Activated naive CD8-positive, alpha-beta T cell treated with anti-CD3 and anti-CD28 coated beads, Interleukin-2, amount 50 U/mL, for 16 hours (primary cell): ENCODE data around the gene PRG3.
A peak's percentile ranks its signal among the peaks of the same experiment; 100 is the strongest.

Experiments used
- DNase-seq: peaks from one replicate; pipeline ENCODE4 v3.0.0-alpha.2; 2020; ENCODE audit warnings: low read depth, low spot score

Gene PRG3, protein sequence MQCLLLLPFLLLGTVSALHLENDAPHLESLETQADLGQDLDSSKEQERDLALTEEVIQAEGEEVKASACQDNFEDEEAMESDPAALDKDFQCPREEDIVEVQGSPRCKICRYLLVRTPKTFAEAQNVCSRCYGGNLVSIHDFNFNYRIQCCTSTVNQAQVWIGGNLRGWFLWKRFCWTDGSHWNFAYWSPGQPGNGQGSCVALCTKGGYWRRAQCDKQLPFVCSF

DNA sequence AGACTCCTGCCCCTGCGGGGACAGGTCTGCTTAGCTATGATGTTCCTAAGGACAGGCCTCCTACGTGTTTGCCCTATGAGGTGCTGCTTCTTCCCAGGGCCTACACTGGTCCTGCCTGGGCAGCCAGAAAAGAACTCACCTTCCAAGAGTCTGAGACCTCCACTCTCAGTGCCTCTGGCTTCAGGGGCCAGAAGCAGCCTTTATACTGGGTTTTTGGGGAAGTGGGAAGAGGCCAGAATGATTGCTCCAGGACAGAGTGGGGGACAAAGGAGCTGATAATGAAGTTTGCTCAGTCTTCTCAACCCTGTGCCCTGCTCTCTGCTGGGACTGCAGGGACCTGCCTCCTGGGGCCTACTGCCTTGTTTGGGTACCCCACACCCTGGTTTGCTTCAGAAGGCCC, at the start of gene PRG3:
PRG3 (minus strand) TSS at position 176 of the 400 bp plus-strand sequence. CDS start 442 bp downstream, outside the sequence.
- DNase-seq, result no peak

DNA sequence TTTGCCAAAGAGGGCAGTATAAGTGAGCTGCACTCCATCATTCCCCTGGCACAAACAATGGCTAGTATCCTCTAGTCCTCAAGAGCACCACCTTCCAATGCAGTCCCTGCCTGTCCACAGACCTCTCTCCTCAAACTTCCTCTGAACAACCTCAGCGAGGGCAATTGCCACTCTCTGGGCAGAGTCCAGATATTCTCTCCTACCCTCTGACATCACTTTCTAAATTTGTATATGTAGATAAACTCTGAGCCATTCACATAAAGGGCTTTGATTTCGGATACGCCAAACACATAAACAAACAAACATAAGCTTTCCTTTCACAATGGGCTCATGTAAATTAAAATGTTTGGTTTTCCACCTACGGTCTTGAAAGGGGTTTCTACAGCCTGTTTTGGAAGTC, 49.0 kb upstream of the PRG3 start:
- no peak for DNase-seq

DNA sequence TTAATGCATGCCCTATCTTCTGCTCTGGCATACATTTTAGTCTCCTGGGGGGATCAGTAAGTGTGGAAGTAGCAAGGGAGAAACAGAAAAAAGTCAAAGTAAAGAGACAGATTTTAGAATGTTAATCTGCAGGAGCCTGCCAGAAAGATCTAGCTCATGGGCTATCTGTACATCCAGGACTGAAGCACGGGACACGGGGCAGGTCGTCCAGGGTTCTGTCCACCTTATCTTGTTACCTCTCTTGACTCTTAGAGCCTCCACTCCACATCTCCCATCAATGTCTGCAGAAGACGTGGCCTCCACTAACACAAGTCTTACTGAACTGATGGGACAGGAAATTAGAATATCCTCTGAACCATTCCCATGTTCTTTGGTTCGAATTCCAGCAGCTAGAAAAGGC, 47.7 kb upstream of the PRG3 start:
- DNase-seq, result no peak

DNA sequence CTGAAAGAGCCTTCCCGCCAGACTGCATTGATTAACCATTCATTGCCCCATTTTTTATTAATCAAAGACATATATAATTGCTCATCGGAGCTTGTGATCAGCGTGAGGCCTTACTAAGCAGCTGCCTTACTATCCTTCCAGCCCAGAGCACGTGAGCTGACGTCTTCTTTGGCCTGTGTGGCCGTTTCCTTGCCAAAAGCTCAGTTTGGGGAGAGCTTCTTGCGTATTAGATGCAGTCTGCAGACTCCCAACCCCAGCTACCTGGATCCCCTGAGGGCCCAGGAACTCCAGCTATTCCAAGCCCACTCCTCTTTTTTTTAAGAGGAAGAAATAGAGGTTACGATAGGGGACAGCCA, 46.8 kb upstream of the PRG3 start:
- DNase-seq, result no peak

DNA sequence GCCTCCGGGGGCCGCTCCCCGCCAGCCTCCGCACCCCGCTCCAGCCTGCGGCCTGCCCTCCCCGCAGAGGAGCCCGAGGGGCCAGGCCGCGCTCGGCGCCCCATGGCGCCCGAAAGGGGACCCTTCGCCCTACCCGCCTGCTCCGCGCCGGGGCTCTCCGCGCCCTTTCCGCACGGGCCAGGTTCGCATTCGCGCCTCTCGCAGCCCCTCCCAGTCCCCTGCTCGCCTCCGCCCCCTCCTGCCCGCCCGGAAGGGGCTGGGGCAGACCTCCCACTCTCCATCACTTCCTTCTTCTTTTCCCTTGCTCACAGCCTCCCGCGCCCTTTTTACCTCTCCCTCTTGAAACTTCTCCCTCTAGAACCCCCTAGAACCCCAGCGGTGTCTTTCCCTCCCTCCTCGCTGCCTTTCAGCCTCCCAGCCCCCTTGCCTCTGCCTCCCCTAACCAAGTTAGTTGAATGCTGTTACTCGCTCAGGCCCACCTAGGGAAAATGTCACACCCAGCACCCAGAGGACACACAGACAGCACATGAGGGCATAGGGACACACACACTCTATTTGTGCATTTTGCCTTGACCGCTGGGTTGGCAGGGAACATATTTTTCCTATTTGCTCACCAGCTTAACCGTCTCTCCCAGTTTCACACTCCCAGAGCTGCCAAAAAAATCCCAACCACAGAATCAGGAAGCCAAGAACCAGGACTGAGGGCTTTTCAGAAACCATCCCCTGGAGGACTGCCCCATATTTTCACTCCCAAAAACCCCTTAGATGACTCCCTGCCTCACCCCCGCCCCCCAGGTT, 46.2 kb upstream of the PRG3 start, which contains the start of gene SLC43A3:
SLC43A3 (minus strand) TSS at position 193 of the 798 bp plus-strand sequence. CDS start 949 bp downstream, outside the sequence.
- peak; percentile 58 for DNase-seq

DNA sequence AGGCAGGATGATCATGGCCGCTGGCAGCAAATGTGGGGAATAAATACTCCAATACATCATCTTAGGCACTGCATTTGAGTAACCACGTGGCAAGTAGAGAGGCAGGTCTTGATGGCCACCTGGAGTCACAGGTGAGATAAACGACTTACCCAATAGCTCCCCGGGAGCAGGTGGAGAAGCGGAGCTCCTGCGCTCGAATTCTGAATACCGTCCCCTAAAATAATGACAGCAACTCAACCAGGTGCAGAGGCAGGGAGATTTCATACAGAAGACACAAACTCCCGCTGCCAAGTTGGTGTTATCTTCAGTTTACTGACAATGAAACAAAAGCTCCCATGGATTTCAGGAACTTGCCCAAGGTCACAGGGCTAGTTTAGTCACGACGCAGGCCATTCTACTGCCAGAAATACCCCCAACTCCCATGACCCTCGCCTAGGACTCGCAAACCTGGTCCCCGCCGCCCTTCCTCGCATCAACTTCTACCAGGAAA, 45.5 kb upstream of the PRG3 start:
- no peak for DNase-seq

DNA sequence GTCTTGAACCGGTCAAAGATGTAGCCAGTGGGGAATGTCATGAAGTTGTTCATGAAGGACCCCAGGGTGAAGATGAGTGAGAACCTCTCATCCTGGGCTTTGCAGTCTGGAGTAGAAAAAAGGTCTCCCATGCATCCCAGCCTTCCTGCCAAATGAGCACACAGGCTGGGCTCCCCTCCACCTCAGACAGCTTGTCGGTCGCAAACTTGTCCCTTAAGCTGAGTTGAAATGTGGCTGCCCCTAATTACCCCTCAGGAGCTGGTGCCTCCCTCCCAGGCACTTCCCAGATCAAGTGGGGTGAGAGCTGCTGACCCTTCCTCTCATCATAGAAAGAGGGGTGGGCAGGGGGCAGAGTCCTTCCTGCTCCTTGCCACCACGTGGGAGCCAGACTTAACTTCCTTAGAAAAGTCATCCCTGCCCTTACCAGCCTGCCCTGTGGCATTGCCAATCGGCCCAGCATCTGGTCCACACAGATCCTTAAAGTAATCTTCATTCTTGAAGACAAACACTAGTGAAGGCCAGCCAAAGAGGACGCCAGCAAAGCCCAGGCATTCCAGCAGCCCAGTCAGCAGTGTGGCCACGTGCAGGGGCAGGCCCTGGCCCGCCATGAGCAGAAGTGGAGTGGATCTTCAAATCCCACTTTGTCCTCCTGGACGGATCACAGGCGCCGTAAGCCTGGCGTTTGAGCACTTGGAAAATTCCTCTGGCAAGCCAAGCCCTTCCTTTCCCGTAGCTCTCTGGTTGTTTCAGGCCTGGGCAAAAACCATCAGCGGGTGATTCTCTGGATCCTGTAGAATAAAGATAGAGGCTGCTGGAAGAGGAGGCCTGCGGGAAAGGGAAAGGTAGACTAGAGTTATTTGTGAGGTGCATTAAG, 44.9 kb upstream of the PRG3 start:
- DNase-seq, result no peak

DNA sequence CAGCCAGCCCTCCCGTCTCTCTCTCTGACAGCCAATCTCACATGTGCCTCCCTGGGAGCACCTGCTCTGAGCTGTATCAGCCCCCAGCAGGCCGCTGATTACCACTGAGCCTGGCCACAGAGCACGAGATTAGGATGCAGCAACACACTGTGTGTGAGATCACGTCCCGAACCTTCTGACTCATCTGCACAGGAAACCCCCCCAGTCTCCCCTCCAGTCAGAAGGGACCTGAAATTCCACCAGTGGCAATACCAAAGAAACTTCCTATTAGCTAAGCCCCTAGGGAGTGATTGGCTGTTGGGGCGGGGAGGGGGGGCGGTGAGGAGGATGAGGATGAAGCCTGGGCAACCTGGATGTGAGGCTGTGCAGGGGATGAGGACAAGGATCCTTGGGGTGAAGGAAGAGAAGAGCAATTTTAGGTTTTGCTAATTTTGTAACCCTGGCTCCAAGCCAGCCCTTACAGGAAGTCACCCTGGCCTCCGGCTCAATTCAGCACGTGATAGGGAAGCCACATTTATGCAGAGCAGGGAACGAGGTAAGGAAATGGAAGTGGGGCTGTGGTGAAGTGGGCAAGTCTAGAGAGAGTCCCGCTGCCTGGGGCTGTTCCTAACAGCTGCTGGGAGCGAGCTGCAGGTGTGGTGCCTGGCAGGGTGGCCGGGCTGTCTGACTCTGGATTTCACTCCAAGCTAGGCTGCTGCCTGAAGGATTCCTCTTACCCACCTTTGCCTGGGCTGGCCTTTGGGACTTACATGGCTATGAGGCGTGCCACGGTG, 44.0 kb upstream of the PRG3 start:
- DNase-seq, result peak; percentile 71

DNA sequence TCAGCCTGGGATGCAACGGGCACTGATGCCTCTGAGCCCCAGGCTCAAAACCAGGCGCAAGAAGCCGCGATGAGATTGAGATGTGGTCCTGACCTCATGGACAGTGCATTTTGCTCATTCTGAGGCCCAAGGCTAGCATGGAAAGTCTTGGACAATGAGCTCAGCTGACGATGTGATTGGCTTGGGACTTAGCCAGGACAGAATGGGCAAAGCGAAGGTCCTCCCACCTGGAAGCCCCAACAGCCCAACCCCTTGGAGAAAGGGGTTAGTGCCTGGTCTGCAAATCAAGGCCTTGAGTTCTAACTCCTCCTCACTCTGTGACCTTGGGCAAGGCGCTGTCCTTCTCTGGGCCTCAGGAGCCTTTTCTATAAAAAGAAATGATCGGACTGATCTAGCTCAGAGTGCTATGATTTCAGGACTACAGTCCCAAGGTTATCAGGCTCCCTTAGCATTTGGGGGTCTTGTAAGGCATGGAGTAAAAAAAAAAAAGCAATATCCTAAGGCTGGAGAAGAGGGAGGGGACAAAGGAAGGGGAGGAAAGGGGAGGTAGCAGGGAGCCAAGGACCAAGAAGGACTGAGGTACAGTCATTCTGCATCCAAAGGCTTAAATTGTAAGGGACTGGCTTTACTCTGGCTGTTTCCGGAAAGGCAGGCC, 43.3 kb upstream of the PRG3 start:
- DNase-seq, result no peak

DNA sequence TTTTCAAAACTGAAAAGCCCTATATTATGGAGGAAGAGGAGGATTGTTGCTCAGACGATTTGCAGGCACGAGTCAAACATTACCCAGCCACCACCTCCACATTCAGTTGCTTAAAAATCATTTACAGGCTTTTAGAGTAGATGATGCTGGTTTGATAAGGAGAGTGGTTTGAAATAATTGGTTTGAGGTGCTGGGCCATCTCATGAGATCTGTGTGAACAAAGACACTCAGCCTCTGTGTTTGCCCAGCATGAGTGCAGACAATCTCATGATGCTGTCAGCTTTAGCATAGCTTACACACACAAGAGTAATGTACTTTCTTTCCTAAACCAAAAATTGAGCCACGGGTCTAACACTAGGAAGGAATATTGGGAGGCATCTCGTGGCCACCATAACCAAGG, 41.7 kb upstream of the PRG3 start:
- DNase-seq, result no peak

DNA sequence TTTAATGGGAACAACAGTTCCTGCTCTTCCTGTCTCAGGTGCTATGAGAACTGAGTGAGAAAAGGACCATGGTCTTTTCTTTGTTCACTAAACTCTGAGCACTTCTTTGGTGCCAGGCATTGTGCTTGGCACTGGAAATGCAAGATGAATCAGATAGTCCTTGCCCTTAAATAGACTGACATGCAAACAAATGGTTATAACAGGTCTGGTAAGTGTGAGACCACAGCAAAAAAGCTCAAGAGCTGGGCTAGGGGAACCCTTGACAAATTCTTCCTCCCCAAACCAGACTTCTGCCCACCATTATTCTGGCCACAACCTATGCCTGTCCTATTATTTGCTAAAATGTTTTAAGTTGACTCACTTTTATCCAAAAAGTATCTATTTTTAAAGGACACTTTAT, 40.9 kb upstream of the PRG3 start:
- no peak for DNase-seq

DNA sequence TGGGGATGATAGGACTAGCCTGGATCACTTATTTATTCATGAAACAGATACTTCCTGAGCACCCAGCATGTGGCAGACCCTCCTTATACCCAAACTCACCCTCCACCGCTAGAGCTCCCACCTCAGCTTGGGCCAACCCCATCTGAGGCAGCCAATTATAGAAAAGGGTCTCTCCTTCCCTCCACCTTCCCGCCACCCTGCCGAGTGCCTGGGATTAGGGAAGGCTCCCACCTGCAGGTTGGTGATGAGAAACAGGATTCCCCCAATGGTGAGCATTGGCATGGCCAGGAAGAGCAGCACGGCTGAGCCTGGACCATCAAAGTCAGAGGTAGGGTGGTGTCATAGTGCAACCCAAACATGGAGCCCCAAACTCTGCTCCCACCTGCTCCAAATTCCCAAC, 40.1 kb upstream of the PRG3 start:
- no peak for DNase-seq

DNA sequence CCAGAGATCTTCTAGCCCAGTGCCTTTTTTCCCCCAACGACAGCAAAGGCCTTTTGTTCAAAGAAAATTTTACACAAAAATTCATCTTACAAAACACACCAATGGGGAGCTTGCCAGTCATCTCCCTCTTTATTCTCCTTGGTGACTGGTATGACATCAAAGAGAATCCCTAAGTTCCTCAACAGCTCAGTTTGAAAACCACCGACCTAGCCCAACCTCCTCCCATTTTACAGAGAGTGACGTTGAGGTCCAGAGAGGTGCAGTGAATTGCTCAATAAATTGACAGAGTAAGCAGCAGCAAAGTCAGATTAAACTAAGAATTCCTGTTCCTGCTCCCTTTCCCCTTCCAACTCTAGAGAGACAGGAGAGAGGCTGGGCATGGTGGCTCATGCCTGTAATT, 38.2 kb upstream of the PRG3 start:
- no peak for DNase-seq

DNA sequence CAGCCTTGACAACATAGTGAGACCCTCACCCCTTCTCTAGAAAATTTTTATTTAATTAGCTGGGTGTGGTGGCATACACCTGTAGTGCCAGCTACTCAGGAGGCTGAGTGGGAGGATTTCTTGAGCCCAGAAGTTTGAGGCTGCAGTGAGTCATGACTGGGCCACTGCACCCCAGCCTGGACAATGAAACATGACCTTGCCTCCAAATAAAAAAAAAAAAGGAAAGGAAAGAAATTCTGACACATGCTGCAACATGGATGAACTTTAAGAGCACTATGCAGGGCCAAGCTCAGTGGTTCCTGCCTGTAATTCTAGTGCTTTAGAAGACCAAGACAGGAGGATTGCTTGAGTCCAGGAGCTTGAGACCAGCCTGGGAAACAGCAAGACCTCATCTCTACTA, 37.2 kb upstream of the PRG3 start:
- DNase-seq, result no peak

DNA sequence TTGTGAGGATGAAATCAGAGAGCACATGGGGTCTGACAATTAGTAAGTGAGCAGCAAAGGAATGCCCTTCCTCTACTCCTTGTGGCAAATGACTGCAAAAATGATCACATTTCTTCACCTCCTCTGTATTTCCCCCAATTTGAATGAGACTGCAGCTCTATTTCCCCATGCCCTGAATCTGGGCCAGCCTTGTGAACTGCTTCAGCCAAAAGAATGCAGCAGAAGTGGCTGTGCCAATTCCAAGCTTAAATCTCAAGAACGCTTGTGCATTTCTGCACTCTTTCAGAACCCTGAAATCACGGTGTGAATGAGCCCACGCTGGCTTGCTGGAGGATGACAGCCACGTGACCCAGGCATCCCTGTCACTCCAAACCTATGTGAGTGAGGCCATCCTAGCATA, 36.1 kb upstream of the PRG3 start:
- no peak for DNase-seq

DNA sequence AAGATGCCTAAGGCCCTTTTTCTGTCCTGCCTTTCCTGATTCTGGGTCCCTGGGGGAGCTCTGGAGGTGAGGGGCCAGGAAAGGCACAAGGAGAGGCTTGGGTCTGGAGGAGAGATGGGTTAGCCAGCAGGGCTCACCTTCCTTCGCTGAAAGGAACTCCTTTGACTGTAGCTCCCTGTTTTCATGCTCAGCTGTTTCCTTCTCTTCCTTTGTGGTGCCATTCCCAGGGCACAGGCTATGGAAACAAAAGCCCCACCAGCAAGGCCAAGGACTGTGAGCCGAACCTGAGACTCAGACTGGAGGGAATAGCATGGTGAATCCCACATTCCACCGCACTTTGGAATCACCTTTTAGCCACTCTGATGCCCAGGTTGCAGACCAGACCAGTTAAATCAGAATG, 35.5 kb upstream of the PRG3 start:
- DNase-seq, result no peak

DNA sequence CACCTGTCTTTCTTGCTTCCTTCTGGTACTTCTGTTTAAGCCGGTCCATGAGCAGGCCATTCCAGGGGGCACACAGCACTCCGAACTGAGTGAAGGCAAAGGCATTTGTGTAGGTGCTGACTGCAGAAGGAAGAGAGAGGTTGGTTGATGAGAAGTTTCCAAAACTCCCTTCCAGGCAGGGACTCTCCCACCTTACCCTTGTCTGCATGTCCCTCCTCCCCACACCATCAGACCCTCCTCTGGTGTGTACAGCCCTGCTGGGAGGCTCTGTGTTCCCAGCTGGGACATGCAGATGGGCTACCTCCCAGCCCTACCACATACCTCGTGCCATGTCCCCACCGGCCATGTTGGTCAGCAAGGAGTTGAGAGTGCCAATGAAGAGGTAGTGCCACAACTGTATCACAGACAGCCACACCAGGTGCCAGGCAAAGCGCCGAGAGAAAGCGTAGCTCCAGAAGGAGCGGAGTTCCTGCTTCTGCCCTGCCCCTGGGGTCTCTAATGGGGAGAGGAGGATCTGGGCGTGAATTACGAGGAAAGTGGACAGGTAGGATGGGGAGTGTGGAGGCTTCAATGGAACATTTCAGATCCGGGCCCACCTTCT, 33.8 kb upstream of the PRG3 start:
- DNase-seq, result no peak

DNA sequence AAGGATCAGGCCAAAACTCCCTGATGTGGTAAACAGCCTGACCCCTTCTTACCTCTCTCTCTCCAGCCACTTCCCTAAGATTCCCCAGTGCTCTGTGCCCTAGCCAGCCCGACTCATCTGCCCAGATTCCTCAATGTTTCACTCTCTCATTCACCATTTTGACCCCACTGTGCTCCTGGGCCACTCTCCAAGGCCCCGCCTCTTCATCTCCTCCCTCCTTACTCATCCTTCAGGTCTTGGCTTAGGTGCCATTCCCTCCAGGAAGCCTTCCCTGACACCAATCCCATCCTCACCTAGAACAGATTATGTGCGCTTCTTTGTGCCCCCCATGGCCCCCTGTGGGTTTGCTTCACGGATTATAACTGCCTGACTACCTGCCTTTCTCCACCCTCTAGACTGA, 32.7 kb upstream of the PRG3 start:
- no peak for DNase-seq

DNA sequence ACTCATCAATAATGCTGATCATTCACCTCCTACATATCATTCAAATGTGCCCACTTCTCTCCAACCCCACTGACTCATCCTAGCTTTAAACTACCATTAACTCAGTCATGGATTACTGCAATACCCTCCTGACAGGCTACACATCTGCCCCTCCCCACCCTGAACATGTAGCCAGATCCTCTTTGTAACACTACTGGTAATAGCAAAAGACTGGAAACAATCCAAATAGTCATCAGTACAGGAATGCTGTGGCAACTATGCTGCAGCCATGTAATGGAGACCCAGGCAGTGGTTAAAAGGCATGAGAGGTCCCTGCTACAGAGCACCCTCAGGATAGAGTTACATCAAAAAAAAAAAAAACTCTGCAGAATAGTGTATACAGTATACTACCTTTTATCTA, 29.3 kb upstream of the PRG3 start:
- DNase-seq, result no peak

DNA sequence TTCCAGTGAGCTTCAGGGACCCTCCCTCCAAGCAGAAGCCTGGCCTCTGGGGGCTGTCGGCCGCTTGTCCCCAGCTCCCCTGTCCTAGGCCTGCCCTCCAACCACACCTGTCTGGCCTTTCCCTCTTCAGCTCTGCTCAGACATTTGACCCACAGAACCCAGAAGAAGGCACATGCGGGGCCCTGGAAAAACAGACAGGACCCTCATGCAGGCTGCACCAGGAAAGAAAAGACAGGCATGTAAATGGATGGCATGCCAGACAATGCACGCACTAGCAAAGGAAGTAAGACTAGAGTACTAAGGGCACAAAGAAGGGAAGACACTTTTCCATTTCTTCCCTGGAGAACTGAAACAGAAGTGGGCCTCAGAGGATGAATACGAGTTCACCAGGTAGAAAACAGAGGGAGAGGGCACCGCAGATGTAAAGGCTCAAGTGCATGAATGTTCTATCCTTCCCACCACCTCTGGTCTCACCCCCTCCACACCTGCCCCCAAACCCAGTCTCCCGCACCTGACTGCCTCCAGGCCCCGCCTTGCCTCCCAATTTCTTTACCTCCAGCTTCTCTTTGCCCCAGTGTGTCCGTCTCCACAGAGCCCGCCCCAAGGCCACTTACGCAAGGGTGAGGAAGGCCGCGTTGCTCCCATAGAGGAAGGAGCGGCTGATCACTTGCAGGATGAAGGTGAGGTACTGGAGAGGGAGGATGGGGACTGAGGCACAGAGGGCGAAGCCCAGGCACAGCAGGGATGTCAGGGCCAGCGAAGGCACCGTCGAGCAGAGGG, 28.6 kb upstream of the PRG3 start:
- no peak for DNase-seq
